Stimulated activated CD4-positive, alpha-beta T cell treated with anti-CD3 and anti-CD28 coated beads, Interleukin-15, amount 100 ng/mL, for 24 hours (primary cell): Measurements from ENCODE around the gene RFPL4A.
"Not testable (repeated sequence)": the region's sequence is repeated elsewhere in the genome, so short reads cannot be mapped to it uniquely, and the experiment has no call there.

ENCODE experiments used
- DNase-seq: peaks from one replicate; pipeline ENCODE4 v3.0.0-alpha.2; 2020

RFPL4A gene

DNA sequence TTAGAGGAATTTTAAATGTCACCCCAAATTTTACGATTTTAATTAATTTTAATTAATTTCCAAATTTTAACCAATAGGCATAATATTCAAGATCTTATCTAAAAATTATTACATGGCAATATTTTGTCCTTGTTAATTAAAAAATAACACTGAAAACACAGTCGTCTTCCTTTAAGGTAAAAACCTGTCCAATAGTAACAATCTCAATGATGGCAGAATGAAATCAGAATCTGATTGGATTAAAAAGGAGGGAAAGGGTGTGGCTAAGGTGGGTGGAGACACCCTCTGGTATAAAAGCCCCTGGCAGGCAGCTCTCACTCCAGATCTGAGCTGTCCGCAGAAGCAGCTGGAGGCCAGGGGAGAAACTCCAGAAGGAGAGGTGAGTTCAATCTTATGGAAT lies at the start of gene RFPL4A:
Gene RFPL4A (plus strand): TSS at position 301 of the 400 bp plus-strand sequence. CDS start 2,704 bp downstream, outside the sequence.
- not testable (repeated sequence) for DNase-seq

DNA sequence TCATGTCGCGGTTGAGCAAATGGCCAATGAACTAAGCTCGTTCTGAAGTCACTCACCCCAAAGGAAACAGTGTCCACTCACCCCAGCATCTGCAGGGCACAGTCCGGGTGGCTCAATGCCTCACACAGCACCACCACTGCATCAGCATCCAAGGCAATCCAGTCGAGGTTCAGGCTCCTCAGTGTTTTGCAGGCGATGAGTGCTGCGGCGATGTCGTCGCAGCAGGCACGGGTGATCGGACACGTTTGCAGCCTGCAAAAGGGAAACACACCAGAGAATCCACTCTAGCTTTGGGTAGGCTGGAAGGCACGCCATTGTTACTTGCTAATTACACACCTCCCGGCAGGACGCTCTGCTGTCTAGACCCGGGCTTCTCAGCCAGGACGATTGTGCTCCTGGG lies 47.2 kb upstream of the RFPL4A start:
- no peak for DNase-seq

DNA sequence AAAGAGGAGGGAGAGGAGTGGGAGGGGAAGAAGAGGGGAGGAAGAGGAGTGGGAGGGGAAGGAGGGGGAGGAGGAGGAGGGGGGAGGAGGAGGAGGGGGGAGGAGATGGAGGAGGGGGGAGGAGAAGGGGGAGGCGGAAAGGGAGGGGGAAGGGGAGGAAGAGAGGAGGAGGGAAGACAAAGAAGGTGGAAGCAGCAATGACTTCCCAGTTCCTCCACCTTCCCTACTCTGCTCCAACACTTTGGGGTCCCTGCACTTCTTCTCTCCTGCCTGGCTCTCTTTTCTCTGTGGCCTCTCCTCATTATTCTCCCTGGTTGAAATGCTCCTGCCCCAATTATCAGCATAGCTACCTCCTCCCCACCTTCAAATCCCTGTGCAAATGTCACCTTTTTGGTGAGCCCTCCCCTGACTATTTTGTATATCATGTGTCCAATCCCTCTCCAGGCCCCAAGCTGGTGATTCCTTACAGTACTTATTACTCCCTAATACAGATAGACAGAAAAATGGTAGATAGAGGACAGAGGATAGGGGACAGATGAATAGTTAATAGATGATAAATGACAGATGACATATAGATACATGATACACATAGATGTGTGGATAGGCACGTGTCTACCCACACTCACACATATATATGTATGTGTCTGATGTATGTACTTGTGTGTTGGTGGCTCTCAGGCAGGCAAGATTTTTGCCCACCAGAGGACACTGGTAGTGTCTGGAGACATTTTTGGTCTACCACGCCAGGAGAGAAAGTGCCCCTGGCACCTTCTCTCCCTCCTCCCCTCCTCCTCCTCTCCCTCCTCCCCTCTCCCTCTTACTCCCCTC lies 45.9 kb upstream of the RFPL4A start:
- no peak for DNase-seq

DNA sequence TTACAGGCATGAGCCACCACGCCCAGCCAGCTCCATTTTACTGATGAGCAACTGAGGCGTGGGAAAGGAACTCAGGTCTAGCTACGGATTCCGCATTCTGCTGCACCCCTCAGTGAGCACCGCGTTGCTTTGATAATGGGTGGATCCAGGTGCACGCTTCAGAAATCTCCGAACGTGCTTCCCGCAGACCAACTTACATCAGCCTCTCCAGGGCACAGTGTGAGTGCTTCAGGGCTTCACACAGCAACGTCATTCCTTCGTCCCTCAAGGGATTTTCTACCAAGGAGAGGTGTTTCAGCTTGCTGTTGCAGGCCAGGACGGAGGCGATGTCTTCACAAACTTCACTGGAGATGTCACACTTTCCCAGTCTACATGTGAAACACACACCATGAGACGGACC lies 42.4 kb upstream of the RFPL4A start:
- DNase-seq: no peak

DNA sequence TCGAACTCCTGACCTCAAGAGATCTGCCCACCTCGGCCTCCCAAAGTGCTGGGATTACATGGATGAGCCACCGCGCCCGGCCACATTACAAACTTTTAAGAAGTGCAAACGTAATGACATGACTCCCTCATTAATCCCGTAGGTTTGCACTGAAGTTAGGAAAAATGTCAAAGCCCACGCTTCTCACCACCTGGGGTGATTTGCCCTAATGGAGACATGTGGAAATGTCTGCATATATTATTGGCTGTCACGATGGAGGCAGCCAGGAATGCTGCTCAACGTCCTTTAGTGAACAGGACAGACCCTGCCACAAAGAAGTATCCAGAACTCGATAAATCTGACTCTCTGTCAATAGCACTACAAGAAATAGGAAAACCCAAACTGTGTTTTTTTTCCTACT lies 41.6 kb upstream of the RFPL4A start:
- no peak for DNase-seq

DNA sequence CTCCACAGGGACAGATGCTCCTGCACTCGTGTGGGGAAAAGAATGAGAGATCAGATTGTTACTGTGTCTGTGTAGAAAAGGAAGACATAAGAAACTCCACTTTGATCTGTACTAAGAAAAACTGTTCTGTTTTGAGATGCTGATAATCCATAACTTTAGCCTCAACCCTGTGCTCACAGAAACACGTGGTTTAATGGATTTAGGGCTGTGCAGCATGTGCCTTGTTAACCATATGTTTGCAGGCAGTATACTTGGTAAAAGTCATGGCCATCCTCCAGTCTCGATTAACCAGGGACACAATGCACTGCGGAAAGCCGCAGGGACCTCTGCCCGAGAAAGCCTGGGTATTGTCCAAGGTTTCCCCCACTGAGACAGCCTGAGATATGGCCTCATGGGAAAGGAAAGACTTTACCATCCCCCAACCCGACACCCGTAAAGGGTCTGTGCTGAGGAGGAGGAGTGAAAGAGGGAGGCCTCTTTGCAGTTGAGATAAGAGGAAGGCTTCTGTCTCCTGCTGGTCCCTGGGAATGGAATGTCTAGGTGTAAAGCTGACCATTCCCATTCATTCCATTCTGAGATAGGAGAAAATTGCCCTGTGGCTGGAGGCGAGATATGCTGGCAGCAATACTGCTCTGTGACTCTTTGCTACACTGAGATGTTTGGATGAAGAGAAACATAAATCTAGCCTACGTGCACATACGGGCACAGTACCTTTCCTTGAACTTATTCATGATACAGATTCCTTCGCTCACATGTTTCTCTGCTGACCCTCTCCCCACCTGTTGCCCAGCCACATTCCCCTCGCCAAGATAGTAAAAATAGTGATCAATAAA lies 40.8 kb upstream of the RFPL4A start:
- DNase-seq: not testable (repeated sequence)

DNA sequence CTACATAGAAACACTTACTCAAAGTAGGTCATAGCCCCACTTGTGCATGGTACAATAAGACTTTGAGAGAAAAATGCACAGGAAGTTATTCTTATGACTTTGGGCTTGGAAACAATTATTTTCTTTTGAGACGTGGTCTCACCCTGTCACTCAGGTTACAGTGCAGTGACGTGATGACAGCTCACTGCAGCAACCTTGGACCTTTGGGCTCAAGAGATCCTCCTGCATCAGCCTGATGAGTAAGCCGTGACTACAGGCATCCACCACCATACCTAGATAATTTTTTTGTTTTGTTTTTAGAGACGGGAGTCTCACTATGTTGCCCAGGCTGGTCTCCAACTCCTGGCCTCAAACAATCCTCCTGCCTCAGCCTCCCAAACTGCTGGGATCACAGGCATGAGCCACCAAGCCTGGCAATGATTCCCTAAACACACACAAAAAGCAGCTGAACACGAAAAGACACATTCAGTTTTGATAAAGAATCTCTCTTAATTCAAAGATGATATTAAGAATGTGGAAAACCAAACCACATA lies 38.6 kb upstream of the RFPL4A start:
- DNase-seq: no peak

DNA sequence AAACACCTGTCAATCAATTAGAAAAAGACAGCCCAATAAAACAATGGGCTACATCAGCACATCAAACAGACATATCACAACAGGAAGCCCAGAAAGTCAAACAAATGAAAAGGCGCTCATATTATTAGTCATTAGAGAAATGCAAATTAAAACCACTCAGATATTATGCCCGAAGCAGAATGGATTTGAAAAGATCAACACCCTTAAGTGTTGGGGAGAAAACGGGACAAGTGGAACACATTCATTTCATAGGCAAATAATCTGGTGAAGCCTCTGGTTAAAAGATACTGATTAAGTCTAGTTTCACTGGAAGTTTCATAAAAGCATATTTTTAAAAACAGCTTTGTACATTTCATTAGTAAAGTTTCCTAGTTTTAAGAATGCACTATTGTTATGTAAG lies 38.1 kb upstream of the RFPL4A start:
- no peak for DNase-seq

DNA sequence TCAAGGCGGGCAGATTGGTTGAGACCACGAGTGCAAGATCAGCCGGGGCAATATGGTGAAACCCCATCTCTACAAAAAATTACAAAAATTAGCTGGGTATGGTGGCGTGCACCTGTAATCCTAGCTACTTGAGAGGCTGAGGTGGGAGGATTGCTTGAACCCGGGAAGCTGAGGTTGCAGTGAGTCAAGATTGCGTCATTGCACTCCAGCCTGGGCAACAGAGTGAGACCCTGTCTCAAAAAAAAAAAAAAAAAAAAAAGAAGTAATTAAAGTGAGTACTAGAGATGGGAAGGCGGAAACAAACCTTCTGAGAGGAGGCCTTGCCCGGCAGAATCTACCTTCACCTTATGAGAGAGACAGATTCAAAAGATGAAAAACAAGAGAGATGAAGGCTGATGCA lies 35.4 kb upstream of the RFPL4A start:
- no peak for DNase-seq

DNA sequence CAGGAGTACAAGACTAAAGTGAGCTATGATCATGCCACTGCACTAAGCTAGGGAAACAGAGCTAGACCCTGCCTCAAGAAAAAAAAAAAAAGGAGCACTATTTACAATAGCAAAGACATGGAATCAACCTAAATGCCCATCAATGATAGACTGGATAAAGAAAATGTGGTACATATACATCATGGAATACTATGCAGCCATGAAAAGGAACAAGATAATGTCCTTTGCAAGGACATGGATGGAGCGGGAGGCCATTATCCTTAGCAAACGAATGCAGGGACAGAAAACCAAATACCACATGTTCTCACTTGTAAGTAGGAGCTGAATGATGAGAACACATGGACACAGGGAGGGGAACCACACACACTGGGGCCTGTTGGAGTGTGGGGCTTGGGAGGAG lies 28.5 kb upstream of the RFPL4A start:
- DNase-seq: not testable (repeated sequence)

DNA sequence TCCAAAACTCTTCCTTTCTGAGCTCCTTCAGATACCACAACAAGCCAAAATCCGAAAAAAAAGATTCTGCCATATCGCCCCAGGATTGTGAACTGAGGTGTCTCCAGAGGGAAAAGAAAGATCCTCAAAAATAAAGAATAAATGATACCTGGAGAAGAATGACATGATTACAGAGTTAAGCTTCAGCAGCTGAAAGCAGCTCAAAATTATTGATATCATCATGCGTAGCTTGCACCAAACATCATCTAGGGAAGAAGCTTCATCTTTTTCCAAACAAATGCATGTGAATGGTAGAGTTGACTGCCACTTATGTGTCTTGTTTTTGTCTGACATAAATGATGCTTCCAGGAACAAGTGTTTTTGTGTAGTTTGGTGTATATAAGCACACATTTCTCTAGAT lies 20.6 kb upstream of the RFPL4A start, which contains the start of gene NLRP9:
Gene NLRP9 (minus strand): TSS at position 101 of the 400 bp plus-strand sequence. CDS start 28 bp downstream, at position 73.
- DNase-seq: no peak

DNA sequence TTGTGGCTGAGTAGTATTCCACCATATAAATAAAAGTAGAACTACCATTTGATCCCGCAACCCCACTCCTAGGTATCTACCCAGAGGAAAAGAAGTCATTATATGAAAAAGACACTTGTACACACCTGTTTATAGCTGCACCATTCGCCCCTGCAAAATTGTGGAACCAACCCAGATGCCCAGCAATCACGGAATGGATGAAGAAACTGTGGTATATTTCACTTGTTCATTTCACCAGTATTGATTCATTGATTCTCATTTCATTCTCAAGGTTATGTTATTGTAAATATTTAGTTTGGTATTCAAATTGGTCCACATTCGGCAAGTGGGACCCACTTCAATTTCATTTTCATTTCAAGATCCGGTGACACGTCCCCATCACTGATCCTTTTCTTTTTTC lies 8.2 kb upstream of the RFPL4A start:
- DNase-seq: no peak

DNA sequence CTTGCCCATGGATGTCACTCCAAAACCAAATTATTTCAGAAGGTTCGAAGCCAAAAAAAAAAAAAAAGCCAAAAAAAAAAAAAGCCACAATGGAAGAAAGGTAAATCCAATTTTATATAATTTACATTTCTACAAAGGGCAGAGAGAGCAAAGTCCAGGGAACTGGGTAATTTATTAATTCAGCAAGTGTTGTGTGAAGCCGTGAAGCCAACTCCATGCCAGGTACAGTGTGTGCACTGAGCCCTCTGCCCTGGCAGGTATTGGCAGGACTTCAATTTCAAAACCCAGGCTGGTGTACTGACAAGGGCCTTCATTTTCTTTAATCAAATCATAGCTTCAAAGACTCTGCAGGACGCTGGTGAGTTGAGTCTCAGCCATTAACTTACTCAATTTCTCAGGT lies 5.5 kb upstream of the RFPL4A start:
- DNase-seq: no peak

DNA sequence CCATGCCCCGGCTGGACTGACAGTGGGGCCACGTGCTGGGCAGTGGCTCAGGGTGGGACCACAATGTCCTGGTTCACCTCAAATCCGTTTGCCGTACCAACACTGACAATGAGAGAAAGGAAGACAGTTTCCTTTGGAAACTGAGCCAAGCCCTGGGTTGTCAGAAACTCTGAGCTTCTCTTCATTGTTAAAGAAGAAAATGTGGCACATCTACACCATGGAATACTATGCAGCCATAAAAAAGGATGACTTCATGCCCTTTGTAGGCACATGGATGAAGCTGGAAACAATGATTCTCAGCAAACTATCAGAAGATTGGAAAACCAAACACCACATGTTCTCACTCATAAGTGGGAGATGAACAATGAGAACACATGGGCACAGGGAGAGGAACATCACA lies 2.1 kb upstream of the RFPL4A start:
- DNase-seq: not testable (repeated sequence)

DNA sequence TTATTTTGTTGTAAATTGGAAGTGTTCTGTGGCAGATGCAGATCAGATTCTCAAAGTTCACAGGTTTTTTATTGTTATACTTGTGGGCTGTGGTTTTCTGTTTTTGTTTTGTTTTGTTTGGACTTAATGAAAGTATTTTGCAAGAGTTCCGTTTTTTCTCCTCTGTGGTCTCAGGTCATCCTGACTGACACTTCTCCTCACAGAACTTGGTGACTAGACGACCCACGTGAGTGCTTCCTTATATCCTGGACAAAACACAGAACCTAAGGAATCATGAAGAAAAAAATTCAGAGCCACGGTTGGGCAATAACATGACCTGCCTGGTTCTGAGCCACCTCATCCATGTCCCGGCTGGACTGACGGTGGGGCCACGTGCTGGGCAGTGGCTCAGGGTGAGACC lies 7.6 kb downstream of the RFPL4A start:
- DNase-seq: no peak

DNA sequence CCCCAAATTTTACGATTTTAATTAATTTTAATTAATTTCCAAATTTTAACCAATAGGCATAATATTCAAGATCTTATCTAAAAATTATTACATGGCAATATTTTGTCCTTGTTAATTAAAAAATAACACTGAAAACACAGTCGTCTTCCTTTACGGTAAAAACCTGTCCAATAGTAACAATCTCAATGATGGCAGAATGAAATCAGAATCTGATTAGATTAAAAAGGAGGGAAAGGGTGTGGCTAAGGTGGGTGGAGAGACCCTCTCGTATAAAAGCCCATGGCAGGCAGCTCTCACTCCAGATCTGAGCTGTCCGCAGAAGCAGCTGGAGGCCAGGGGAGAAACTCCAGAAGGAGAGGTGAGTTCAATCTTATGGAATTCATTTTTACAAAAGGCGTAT lies 9.9 kb downstream of the RFPL4A start, which contains the start of gene RFPL4AL1:
Gene RFPL4AL1 (plus strand): TSS at position 301 of the 400 bp plus-strand sequence. CDS start 2,687 bp downstream, outside the sequence.
- DNase-seq: not testable (repeated sequence)

DNA sequence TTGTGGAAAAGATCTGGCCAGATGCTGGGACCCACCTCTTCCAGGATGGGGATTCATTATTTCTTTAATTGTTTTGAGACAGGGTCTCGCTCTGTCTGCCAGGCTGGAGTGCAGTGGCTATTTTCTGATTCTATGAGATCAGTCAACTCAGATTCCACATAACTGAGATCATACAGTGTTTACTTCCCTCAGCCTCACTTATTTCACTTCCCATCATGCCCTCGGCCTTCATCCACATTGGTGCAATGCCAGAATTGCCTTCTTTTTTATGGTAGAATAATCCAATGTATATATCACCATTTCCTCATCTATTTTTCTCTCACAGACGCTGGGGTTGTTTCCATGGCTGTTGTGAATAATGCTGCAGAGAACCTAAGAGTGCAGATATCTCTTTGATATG lies 10.7 kb downstream of the RFPL4A start:
- DNase-seq: not testable (repeated sequence)

DNA sequence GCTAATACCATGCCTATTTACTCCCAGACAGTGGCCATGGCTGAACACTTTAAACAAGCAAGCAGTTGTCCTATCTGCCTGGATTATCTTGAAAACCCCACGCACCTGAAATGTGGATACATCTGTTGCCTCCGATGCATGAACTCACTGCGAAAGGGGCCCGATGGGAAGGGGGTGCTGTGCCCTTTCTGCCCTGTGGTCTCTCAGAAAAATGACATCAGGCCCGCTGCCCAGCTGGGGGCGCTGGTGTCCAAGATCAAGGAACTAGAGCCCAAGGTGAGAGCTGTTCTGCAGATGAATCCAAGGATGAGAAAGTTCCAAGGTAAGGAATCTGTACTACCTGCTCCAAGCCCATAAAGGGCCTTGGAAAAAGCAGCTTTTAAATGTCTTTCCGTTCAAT lies 18.6 kb downstream of the RFPL4A start:
- DNase-seq: peak; percentile 18

DNA sequence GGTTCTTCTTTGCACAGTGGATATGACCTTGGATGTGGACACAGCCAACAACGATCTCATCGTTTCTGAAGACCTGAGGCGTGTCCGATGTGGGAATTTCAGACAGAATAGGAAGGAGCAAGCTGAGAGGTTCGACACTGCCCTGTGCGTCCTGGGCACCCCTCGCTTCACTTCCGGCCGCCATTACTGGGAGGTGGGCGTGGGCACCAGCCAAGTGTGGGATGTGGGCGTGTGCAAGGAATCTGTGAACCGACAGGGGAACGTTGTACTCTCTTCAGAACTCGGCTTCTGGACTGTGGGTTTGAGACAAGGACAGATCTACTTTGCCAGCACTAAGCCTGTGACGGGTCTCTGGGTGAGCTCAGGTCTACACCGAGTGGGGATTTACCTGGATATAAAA lies 19.4 kb downstream of the RFPL4A start:
- no peak for DNase-seq

DNA sequence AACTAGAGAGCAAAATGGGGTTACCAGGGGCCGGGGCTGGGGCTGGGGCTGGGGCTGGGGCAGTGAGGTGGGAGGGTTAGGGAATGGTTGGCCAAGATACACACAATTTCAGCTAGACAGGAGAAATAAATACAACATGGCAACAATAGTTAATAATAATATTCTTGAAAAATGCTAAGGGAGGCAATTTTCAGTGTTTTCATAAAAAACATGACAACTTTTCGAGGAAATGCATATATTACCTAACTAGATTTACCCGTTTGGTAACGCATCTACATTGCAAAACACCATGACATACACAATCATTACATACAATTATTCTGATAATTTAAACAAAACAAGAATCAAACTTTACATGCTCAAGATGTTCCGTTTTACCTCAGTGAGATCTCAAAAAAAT lies 22.2 kb downstream of the RFPL4A start:
- DNase-seq: no peak

DNA sequence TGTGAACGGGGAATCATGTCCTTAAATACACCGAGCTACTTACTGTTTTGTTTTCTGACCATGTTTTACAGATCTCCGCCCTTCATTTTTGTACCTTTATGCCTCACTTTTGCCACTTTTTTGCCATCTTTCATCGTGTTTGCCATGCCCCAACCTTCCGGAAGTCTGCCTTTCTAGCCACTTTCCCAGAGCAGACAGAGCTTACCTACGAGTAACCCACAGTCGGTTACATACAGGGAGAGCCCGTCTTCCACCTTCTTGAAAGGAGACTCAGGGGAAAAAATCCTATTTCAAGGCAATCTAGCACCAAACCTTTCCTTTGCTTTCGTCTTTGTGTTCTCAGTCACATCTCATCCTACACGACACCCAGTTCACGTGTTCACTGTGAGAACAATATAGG lies 36.1 kb downstream of the RFPL4A start:
- no peak for DNase-seq

DNA sequence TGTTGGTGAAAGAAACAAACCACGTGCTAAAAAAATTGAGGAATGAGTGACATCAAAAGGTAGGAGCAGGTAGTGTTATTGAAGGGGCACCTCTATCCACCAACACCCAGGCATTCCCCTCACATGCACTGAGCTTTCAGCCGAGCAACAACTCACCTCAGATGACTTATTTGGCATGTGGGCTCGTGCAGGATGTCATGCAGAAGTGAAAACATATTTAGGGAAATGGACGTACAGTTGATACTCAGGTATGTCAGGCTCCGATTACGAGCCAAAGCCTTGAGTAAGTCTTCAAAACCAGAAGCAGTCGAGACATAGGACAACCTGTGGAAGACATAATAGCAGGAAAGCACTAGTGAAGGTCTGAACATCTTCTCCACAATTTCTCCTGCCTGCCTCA lies 42.5 kb downstream of the RFPL4A start:
- no peak for DNase-seq

DNA sequence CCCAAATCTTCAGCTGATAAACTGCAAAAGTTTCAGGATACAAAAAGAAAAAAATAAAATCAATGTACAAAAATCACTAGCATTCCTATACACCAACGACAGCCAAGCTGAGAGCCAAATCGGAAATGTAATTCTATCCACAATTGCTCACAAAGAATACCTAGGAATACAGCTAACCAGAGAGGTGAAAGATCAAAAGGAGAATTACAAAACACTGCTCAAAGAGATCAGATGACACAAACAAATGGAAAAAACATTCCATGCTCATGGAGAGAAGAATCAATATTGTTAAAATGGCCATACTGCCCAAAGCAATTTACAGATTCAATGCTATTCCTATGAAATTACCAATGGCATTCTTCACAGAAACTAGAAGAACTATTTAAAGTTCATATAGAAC lies 43.4 kb downstream of the RFPL4A start:
- DNase-seq: no peak
